Small intestine (tissue), 7 donors: ENCODE data around the gene CELF1. TPM values are rescaled to one million over a fixed set of nuclear protein-coding genes. Genes with fewer than 3 reads are reported as not detected.

Source experiments
- DNase-seq, 2 donors: peaks; one replicate each; pipeline versions ENCODE4 v3.0.0 to v3.0.0-alpha.2; 2013
- FAIRE-seq: peaks from 2 replicates; lab custom pipeline; 2012; peaks lifted over from hg19 to GRCh38; lab: Jason Lieb, UNC
- H3K27ac ChIP-seq, 3 donors: one replicate each; pipeline ENCODE4 v1.5.1; 2013; ENCODE audit warnings: low read length in 2 of 3, mild to moderate bottlenecking in 2 of 3, control low read depth in 1 of 3, inconsistent platforms in 1 of 3, low read depth in 1 of 3, moderate library complexity in 1 of 3
- H3K27me3 ChIP-seq, 3 donors: one replicate each; pipeline ENCODE4 v1.6.1; 2013; ENCODE audit warnings: low read length in 3 of 3, inconsistent platforms in 1 of 3; ENCODE audit not compliant: control insufficient read depth in 3 of 3, insufficient read depth in 3 of 3
- H3K36me3 ChIP-seq, 3 donors: one replicate each; pipeline ENCODE4 v1.6.1; 2013; ENCODE audit warnings: low read length in 3 of 3, inconsistent platforms in 1 of 3, low read depth in 1 of 3, mild to moderate bottlenecking in 1 of 3, moderate library complexity in 1 of 3; ENCODE audit not compliant: control insufficient read depth in 3 of 3, insufficient read depth in 2 of 3
- H3K4me1 ChIP-seq, 3 donors: one replicate each; pipeline ENCODE4 v1.6.1; 2013; ENCODE audit warnings: low read length in 2 of 3, inconsistent platforms in 1 of 3, low read depth in 1 of 3, mild to moderate bottlenecking in 1 of 3, moderate library complexity in 1 of 3; ENCODE audit not compliant: control insufficient read depth in 3 of 3, insufficient read depth in 2 of 3
- H3K4me3 ChIP-seq, 3 donors: one replicate each; pipeline ENCODE4 v1.5.1; 2013; ENCODE audit warnings: low read length in 3 of 3, control low read depth in 1 of 3, inconsistent platforms in 1 of 3, low read depth in 1 of 3, mild to moderate bottlenecking in 1 of 3, moderate library complexity in 1 of 3
- H3K9me3 ChIP-seq, 2 donors: one replicate each; pipeline ENCODE4 v1.6.1; 2013; ENCODE audit warnings: low read depth in 1 of 2, low read length in 1 of 2; ENCODE audit not compliant: control insufficient read depth in 2 of 2, insufficient read depth in 1 of 2
- whole genome bisulfite sequencing, 3 donors: extraction: QIAGEN DNeasy Blood & Tissue Kit; methylation state at CpG; one replicate each; pipeline ENCODE4 v1.1.7; 2013; 5-methylcytosine and 5-hydroxymethylcytosine counted together
- polyA plus RNA-seq, 4 donors: library from polyadenylated mRNA; stranded (reverse) in 3 of 4; unstranded in 1 of 4; fragments of 200-250 nt in 3 of 4; fragments of 120-200 nt in 1 of 4; gene quantifications; one replicate each; pipeline versions ENCODE4 v1.2.1 to v1.2.3, GENCODE V29; 2013
- donor health status: healthy with polysubstance abuse.
- donor health status: control.
- donor health status: control.
- donor health status: Bipolar disorder and iron deficiency.
- donor health status: healthy.

The CELF1 gene
- polyA plus RNA-seq, 4 donors = 16.5 to 69.5 (median 27.0) TPM

DNA sequence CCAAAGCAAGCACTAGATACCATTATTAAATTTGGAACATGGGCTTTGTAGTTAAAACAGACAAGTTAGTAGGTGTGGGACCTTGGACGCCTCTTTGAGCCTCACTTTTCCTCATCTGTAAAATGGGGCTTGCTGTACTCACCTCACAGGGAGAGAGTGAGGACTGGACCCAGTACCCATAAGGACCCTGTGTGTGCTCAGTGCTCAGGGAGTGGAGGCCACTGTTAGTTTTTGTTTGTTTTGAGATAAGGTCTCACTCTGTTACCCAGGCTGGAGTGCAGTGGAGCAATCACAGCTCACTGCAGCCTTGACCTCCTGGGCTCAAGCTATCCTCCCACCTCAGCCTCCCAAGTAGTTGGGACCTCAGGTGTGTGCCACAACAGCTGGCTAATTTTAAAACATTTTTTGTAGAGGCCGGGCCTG lies 112.9 kb downstream of the CELF1 start:
- Histone ChIP-seq H3K4me3 (no peak overlapping the region), H3K36me3 (no peaks in the 10 kb centered on the region), H3K4me1 (peaks cover 0 to 5% (median 0%) of the 10 kb centered on the region in 3 donors), H3K27ac (no peak overlapping the region), H3K9me3 (peaks cover 0 to 8% of the 10 kb centered on the region in 2 donors), H3K27me3 (no peaks in the 10 kb centered on the region)
- DNase-seq (no peak), FAIRE-seq (no peak)
- WGBS, 3 donors = 88 to 91% (median 89%) methylated on average over 2 of the region's 2 CpGs

DNA sequence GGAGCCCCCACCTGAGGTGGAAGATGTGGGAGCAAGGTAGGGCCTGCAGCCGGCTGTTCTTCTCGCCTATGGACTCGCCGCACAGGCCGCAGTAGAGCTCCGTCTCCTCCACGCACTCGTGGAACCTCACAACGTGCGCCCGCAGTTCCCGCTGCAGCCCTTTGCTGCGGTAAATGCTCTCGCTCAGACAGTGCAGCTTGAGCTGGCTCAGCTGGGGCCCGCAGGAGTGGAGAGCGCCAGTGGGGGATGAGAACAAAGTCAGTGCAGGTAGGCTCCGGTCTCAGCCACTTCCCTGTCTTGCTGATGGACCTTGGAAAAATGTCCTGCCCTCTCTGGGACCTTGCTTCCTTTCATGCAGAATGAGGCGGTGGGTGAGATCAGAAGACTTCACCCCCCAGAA lies 114.2 kb downstream of the CELF1 start:
- Histone ChIP-seq H3K27ac (no peak overlapping the region), H3K36me3 (no peaks in the 10 kb centered on the region), H3K4me3 (no peak overlapping the region), H3K9me3 (peaks cover 0 to 8% of the 10 kb centered on the region in 2 donors), H3K4me1 (peaks cover 0 to 5% (median 0%) of the 10 kb centered on the region in 3 donors), H3K27me3 (no peaks in the 10 kb centered on the region)
- DNase-seq (no peak), FAIRE-seq (no peak)
- 93 to 98% (median 94%) methylated on average over 18 of the region's 18 CpGs for WGBS, 3 donors

DNA sequence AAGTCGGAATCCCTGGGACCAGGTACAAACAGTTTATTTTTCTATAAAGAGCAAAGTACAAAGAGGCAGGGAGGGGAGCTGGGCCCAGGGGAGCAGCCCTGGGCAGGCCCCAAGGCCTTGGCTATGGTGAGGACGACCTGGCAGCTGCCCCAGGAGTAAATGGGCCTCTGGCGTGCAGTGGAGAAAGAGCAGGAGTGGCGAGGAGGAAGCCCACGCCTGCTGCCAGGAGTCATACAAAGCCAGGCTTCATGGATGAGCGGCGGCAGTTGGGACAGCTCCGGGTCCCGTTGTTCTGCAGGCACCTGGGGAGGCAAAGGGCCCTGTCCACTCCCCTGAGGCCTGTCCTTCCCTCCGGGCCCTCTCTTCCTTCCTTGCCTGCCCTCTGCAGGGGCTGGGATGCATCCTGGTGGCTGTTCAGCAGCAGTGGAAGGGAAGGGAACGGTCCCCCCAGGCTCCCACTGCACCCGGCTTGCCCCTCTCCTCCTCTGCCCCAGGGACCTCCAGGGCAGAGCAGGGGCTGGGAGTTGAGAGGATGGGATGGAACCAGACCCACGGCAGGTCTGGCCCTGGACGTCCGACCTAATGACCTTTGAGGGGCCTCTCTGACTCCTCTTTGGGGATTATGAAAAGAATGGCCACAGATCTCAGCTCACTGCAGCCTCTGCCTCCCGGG lies 115.0 kb downstream of the CELF1 start:
- Histone ChIP-seq H3K36me3 (no peaks in the 10 kb centered on the region), H3K9me3 (peaks cover 0 to 8% of the 10 kb centered on the region in 2 donors), H3K4me1 (peaks cover 0 to 5% (median 0%) of the 10 kb centered on the region in 3 donors), H3K27ac (no peak overlapping the region), H3K27me3 (no peaks in the 10 kb centered on the region), H3K4me3 (no peak overlapping the region)
- DNase-seq (peak in 1 of 2 donors; percentile 46), FAIRE-seq (no peak)
- 43 to 58% (median 57%) methylated on average over 13 to 16 of the region's 16 CpGs for WGBS, 3 donors

DNA sequence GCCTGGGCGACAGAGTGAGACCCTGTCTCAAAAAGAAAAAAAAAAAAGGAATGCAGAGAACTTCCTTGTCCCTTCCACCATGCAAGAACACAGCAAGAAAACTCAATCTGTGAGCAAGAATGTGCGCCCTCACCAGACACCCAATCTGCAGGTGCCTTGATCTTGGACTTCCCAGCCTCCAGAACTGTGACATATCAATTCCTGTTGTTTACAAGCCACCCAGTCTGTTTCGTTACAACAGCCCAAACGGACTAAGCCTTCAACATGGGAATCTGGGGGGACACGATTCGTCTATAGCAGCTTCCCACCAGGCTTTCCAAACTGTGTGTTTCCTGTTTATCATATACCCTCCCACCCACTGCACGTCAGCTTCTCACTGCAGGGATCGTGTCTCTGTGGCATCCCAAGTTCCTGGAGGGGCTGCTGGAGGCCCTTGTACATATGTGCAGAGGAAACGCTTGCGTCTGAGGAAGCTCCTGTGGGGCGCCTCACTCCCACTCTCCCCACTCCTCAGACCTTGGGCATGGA lies 115.7 kb downstream of the CELF1 start:
- no peak overlapping the region for H3K4me3 ChIP-seq
- H3K9me3 ChIP-seq = peaks cover 0 to 8% of the 10 kb centered on the region in 2 donors
- H3K36me3 ChIP-seq = no peaks in the 10 kb centered on the region
- 76 to 88% (median 79%) methylated on average over 11 of the region's 11 CpGs for WGBS, 3 donors
- FAIRE-seq (no peak), DNase-seq (no peak)
- H3K4me1 ChIP-seq = peaks cover 0 to 5% (median 0%) of the 10 kb centered on the region in 3 donors
- H3K27me3 ChIP-seq = no peaks in the 10 kb centered on the region
- no peak overlapping the region for H3K27ac ChIP-seq

DNA sequence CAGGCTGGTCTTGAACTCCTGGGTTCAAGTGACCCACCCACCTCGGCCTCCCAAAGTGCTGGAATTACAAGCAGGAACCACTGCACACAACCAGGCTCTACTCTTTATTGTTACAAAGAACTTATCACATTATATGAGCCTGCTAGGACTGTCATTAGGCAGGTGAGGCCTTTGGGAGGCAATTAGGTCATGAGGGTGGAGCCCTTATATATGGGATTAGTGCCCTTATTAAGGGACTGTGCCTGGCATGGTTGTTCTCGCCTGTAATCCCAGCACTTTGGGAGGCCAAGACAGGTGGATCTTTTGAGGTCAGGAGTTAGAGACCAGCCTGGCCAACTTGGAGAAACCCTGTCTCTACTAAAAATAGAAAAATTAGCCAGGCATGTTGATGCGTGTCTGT lies 116.2 kb downstream of the CELF1 start:
- WGBS, 3 donors = 94 to 95% (median 95%) methylated on average over 3 of the region's 3 CpGs
- H3K4me3 ChIP-seq = no peak overlapping the region
- peaks cover 0 to 5% (median 0%) of the 10 kb centered on the region in 3 donors for H3K4me1 ChIP-seq
- no peak for FAIRE-seq
- no peaks in the 10 kb centered on the region for H3K36me3 ChIP-seq
- DNase-seq = no peak
- no peaks in the 10 kb centered on the region for H3K27me3 ChIP-seq
- H3K27ac ChIP-seq = no peak overlapping the region
- H3K9me3 ChIP-seq = peaks cover 0 to 8% of the 10 kb centered on the region in 2 donors

DNA sequence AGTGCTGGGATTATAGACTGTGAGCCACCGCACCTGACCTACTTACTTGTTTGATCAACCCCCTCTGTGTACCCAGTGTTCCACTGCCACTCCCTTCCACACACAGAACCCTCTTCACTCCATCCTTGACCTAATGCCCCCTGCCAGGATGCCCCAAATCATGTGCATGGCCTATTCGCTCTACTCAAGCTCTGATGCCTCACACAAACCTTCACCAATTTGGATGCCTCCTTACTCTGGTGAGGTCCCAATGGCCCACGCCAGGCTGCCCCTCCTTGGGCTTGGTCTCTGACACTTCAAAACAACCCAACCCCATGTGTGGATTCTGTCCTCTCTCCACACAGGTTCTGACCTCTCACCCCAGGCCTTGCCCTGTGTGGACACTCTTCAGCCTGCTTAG lies 117.2 kb downstream of the CELF1 start:
- WGBS, 3 donors = 88 to 92% (median 89%) methylated on average over 3 of the region's 3 CpGs
- Histone ChIP-seq H3K36me3 (no peaks in the 10 kb centered on the region), H3K9me3 (peaks cover 0 to 8% of the 10 kb centered on the region in 2 donors), H3K27me3 (no peaks in the 10 kb centered on the region), H3K27ac (no peak overlapping the region), H3K4me3 (no peak overlapping the region), H3K4me1 (peaks cover 0 to 5% (median 0%) of the 10 kb centered on the region in 3 donors)
- FAIRE-seq (no peak), DNase-seq (no peak)

DNA sequence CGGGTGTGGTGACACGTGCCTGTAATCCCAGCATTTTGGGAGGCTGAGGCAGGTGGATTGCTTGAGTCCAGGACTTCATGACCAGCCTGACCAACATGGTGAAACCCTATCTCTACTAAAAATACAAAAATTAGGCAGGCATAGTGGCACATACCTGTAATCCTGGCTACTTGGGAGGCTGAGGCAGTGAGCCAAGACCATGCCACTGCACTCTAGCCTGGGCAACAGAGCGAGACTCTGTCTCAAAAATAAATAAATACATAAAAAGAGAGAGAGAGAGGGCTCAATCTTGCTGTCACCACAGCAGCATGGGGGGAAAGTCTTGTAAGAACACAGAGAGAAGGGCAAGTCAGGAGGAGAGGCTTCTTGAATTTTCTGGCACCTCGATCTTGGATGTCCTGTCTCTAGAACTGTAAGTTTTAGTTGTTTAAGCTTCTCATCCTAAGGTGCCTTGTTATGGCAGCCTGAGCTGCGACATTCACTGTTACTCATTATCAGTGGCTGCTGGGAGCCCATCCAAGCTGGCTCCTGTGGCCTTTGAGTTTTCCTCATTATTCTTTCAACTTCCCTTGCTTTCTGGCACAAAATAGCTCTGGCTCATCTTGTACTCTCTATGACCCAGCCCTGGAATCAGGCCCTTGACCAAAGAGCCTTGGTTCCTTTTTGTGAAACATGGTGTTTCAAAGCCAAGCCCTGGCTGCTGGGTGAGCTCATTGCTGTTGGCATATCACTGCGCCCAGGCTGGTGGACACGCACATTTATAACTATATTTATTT lies 118.7 kb downstream of the CELF1 start:
- no peak overlapping the region for H3K27ac ChIP-seq
- 74 to 80% (median 79%) methylated on average over 7 of the region's 7 CpGs for WGBS, 3 donors
- H3K4me1 ChIP-seq = peaks cover 0 to 5% (median 0%) of the 10 kb centered on the region in 3 donors
- no peaks in the 10 kb centered on the region for H3K36me3 ChIP-seq
- H3K9me3 ChIP-seq = peaks cover 0 to 8% of the 10 kb centered on the region in 2 donors
- FAIRE-seq = no peak
- H3K4me3 ChIP-seq = no peak overlapping the region
- no peaks in the 10 kb centered on the region for H3K27me3 ChIP-seq
- no peak for DNase-seq

DNA sequence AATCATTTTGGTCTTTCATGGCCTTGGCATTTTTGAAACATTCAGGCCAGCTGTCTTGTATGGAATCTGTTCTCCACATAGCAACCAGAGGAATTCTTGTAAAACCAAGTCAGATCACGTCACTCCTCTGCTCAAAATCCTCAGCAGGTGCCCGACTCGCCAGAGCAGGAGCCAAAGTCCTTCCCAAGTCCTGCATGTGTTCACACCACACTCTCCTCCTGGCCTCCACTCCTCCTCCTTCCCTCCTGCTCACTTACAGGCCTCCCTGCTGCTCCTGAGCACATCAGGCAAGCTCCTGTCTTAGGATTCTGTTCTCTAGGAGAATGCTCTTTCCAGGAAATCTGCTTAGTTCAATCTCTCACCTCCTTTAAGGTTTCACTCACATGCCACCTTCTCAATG lies 119.8 kb downstream of the CELF1 start:
- Histone ChIP-seq H3K4me1 (peaks cover 0 to 5% (median 0%) of the 10 kb centered on the region in 3 donors), H3K27ac (no peak overlapping the region), H3K9me3 (peaks cover 0 to 8% of the 10 kb centered on the region in 2 donors), H3K27me3 (no peaks in the 10 kb centered on the region), H3K36me3 (no peaks in the 10 kb centered on the region), H3K4me3 (no peak overlapping the region)
- peak; percentile 20 to 57 for DNase-seq
- no peak for FAIRE-seq
- WGBS, 3 donors = 3 to 54% (median 51%) methylated on average over 3 of the region's 3 CpGs
